Measurements from ENCODE around the gene TCEA3.

DNA sequence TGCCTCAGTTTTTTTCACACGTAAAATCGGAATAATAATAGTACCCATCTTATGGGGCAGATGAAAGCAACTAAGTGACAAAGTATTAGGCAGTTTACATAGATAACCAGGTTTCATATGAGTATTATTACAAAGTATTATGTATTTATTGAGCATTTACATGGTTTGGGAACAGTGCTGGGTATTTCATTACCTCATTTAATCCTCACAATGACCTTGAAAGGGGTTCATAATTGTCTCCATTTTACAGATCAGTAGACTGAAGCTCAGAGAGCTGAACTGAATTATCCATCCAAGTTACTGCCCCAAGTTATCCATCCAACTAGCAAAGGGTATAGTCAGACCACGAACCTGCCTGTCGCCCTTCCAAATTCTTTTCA lies 21.2 kb downstream of the TCEA3 start:
- TF ChIP-seq, protein P1, sequence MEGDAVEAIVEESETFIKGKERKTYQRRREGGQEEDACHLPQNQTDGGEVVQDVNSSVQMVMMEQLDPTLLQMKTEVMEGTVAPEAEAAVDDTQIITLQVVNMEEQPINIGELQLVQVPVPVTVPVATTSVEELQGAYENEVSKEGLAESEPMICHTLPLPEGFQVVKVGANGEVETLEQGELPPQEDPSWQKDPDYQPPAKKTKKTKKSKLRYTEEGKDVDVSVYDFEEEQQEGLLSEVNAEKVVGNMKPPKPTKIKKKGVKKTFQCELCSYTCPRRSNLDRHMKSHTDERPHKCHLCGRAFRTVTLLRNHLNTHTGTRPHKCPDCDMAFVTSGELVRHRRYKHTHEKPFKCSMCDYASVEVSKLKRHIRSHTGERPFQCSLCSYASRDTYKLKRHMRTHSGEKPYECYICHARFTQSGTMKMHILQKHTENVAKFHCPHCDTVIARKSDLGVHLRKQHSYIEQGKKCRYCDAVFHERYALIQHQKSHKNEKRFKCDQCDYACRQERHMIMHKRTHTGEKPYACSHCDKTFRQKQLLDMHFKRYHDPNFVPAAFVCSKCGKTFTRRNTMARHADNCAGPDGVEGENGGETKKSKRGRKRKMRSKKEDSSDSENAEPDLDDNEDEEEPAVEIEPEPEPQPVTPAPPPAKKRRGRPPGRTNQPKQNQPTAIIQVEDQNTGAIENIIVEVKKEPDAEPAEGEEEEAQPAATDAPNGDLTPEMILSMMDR (IDR thresholded peaks at IDR 0.05), result no peak
- no peak for TF ChIP-seq EP300 (IDR thresholded peaks at IDR 0.05)

Measured in stomach (tissue), 4 donors.